RWPE2 (cell line): ENCODE results near the gene CNBP.
A peak's percentile ranks its signal among the peaks of the same experiment; 100 is the strongest.
"Not testable (repeated sequence)": the region's sequence is repeated elsewhere in the genome, so short reads cannot be mapped to it uniquely, and the experiment has no call there.

Source experiments
- ATAC-seq: fragments of 200-7000 bp; cut with Tn5 transposase; 3 replicates; pipeline ENCODE4 v1.9.1; 2021; ENCODE audit warnings: low read depth
- DNase-seq: peaks from one replicate; pipeline ENCODE4 v3.0.0-alpha.2; 2020; ENCODE audit warnings: low spot score
- H3K27ac ChIP-seq: fragments of 450-650 bp; 2 replicates; pipeline ENCODE4 v1.5.1; 2017; ENCODE audit warnings: mild to moderate bottlenecking; ENCODE audit not compliant: poor library complexity, severe bottlenecking
- H3K27me3 ChIP-seq: fragments of 250-450 bp; sonication (Bioruptor Pico); 2 replicates; pipeline ENCODE4 v1.5.1; 2021; ENCODE audit warnings: mild to moderate bottlenecking, moderate library complexity; ENCODE audit not compliant: insufficient read depth, poor library complexity, severe bottlenecking
- H3K36me3 ChIP-seq: fragments of 250-450 bp; sonication (Bioruptor Pico); 2 replicates; pipeline ENCODE4 v1.5.1; 2020; ENCODE audit warnings: low read depth, mild to moderate bottlenecking, moderate library complexity
- H3K4me1 ChIP-seq: fragments of 250-450 bp; sonication (Bioruptor Pico); 2 replicates; pipeline ENCODE4 v1.5.1; 2021; ENCODE audit warnings: mild to moderate bottlenecking, moderate library complexity; ENCODE audit not compliant: insufficient read depth, poor library complexity, severe bottlenecking
- H3K4me3 ChIP-seq: fragments of 250-450 bp; sonication (Bioruptor Pico); 2 replicates; pipeline ENCODE4 v1.5.1; 2021; ENCODE audit warnings: mild to moderate bottlenecking, moderate library complexity; ENCODE audit not compliant: severe bottlenecking
- H3K9me3 ChIP-seq: fragments of 250-450 bp; sonication (Bioruptor Pico); 2 replicates; pipeline ENCODE4 v1.5.1; 2021; ENCODE audit warnings: mild to moderate bottlenecking, moderate library complexity; ENCODE audit not compliant: severe bottlenecking
- TF ChIP-seq, protein P1 (sequence below): fragments of 450-650 bp; IDR thresholded peaks from one replicate; pipeline ENCODE4 v1.5.1; 2017; ENCODE audit warnings: mild to moderate bottlenecking, moderate library complexity; ENCODE audit not compliant: poor library complexity, severe bottlenecking

The CNBP gene

DNA sequence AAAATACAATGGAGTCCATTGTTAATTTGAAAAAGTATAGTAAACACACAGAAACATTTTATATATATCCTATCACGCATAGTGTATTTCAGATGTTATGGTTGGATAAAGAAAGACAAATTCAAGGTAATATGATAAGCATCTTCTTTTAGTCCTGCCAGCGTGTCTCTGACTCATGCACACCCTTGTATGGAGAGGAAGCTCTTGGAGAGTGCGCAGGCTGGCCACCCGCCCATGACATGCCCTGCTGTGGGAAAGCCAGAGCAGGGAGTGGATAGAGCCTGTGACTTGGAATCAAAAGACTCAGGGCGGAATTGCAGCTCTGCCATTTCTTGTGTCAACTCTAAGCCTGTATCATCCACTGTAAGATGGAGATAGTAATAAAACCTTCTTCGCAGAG, 42.7 kb upstream of the CNBP start:
- Histone ChIP-seq H3K4me3 (no peak overlapping the region), H3K27me3 (no peaks in the 10 kb centered on the region), H3K9me3 (no peaks in the 10 kb centered on the region), H3K36me3 (no peaks in the 10 kb centered on the region), H3K27ac (peak overlapping the region; percentile 91), H3K4me1 (peaks cover 44% of the 10 kb centered on the region)
- ATAC-seq (peak; percentile 87), DNase-seq (peak; percentile 87)
- TF ChIP-seq, protein P1, sequence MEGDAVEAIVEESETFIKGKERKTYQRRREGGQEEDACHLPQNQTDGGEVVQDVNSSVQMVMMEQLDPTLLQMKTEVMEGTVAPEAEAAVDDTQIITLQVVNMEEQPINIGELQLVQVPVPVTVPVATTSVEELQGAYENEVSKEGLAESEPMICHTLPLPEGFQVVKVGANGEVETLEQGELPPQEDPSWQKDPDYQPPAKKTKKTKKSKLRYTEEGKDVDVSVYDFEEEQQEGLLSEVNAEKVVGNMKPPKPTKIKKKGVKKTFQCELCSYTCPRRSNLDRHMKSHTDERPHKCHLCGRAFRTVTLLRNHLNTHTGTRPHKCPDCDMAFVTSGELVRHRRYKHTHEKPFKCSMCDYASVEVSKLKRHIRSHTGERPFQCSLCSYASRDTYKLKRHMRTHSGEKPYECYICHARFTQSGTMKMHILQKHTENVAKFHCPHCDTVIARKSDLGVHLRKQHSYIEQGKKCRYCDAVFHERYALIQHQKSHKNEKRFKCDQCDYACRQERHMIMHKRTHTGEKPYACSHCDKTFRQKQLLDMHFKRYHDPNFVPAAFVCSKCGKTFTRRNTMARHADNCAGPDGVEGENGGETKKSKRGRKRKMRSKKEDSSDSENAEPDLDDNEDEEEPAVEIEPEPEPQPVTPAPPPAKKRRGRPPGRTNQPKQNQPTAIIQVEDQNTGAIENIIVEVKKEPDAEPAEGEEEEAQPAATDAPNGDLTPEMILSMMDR = no peak

DNA sequence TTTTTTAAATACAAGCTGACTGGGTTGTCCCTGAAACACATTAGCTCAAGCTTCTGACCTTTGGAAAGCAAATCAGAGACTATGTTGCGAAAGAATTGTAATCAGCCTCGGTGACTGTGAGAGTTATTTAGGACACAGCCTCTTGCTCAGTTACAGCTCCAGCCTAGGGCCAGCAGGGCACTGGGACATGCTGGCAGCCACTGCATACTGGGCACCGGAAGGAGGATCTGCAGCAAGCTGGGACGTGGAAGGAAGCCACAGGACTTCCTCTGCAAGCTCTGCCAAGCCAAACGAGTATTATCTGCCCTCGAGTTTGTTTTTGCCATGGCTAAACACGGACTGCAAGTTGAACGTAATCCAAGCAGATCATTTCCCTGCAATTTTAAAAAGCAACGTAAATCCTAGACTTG, 41.3 kb upstream of the CNBP start:
- ATAC-seq = peak; percentile 61
- Histone ChIP-seq H3K4me1 (peaks cover 38% of the 10 kb centered on the region), H3K27ac (peak overlapping the region; percentile 91), H3K36me3 (no peaks in the 10 kb centered on the region), H3K27me3 (no peaks in the 10 kb centered on the region), H3K9me3 (no peaks in the 10 kb centered on the region), H3K4me3 (no peak overlapping the region)
- TF ChIP-seq, protein P1 = no peak
- DNase-seq = no peak

DNA sequence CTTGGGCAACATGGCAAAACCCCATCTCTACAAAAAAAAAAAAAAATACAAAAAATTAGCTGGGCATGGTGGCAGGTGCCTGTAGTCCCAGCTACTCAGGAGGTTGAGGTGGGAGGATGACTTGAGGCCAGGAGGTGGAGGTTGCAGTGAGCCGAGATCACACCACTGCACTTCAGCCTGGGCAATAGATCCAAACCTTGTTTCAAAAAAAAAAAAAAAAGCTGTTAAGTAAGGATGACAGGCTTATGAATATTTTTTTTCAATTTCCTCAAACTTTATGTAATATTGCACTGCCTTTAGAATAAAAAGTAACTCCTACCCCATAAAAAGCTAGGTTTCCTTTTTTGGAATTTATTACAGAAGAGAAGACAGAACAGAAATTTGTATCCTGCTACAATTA, 40.7 kb upstream of the CNBP start:
- H3K27me3 ChIP-seq, ATAC-seq, H3K4me3 ChIP-seq, H3K36me3 ChIP-seq, DNase-seq, H3K9me3 ChIP-seq: not testable (repeated sequence)
- H3K4me1 ChIP-seq = peaks cover 33% of the 10 kb centered on the region
- H3K27ac ChIP-seq = peak overlapping the region; percentile 91

DNA sequence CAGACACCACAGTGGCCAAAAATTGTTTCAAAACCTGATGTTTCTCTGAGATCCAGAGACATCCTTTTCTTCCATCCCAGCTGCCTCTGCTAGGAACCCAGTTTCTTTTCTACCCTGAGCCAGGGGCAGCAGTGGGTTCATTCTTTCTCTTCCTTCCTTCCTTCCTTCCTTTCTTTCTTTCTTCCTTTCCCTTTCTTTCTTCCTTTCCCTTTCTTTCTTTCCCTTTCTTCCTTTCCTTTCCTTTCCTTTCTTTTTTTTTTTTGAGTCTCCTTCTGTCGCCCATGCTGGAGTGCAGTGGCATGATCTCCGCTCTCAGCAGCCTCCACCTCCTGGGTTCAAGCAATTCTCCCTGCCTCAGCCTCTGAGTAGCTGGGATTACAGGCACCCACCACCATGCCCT, 35.0 kb upstream of the CNBP start:
- DNase-seq (no peak), ATAC-seq (no peak)
- Histone ChIP-seq H3K36me3 (no peaks in the 10 kb centered on the region), H3K27ac (no peak overlapping the region), H3K27me3 (no peaks in the 10 kb centered on the region), H3K9me3 (no peaks in the 10 kb centered on the region), H3K4me3 (no peak overlapping the region), H3K4me1 (no peaks in the 10 kb centered on the region)
- TF ChIP-seq, protein P1 = no peak

DNA sequence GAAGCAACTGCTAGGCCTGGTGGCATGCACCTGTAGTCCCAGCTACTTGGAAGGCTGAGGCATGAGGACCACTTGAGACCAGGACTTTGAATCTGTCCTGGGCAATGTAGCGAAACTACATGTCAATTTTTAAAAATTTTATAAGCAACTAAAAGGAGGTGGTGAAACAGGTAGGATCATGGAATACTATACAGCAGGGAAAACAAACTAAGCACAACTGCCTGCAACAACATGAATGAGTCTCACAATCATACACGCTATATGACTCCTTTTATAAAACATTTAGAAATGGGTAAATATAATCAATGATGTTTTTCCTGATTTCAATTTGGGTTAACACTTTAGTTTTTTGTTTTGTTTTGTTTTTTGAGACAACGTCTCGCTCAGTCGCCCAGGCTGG, 29.5 kb upstream of the CNBP start:
- Histone ChIP-seq H3K27me3 (no peaks in the 10 kb centered on the region), H3K36me3 (no peaks in the 10 kb centered on the region), H3K4me3 (no peak overlapping the region), H3K27ac (no peak overlapping the region), H3K9me3 (no peaks in the 10 kb centered on the region), H3K4me1 (peaks cover 10% of the 10 kb centered on the region)
- ATAC-seq (no peak), DNase-seq (no peak)
- TF ChIP-seq, protein P1 = no peak

DNA sequence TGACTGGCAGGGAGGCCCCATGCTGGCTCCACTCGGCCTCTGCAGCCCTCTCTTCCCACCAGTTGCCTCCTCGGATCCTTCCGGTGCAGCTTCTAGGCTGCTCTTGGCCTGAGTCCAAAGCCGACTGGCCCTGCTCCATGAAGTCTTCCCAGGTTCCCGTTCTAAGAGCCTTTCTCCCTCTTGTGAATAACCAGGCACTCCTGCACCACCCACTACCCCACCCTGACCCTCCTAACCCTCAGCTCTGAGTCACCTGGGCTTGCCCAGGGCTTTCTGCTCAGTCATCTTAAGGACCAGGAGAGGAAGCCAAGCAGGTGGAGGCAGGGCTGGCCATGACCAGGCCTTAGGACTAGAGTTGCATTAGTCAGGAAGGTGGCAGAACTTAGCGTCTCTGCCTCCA, 28.1 kb upstream of the CNBP start:
- TF ChIP-seq, protein P1 = no peak
- peak overlapping the region; percentile 67 for H3K27ac ChIP-seq
- H3K4me1 ChIP-seq = peaks cover 10% of the 10 kb centered on the region
- no peaks in the 10 kb centered on the region for H3K9me3 ChIP-seq
- H3K27me3 ChIP-seq = no peaks in the 10 kb centered on the region
- DNase-seq (peak; percentile 96), ATAC-seq (peak; percentile 100)
- no peak overlapping the region for H3K4me3 ChIP-seq
- H3K36me3 ChIP-seq = no peaks in the 10 kb centered on the region
